Measurements from ENCODE around the gene ACP2.

ACP2 gene

DNA sequence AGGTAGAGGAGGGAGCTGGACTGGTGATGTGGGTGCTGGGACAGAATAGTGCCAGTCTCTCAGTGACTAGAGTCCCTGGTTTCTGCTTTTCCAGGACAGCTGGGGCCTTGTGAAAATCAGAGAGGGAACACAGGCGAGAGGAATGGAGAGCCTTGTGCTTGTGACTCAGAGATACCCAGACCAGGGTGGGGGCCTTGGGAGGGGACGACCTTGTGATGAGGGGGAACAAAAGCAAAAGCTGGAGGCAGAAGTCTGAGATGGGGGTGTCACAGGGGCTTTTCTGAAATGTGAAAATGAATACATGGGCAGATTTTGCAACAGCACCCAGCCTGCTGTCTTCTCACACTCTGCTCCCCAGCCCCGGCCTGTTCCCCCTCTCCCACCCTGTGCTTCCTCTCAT is 5.8 kb upstream of the ACP2 start:
- Histone ChIP-seq H3K4me1 (ENCODE audit: control insufficient read depth, insufficient read depth, low read length) (peaks cover 21% of the 10 kb centered on the region), H3K36me3 (ENCODE audit: control insufficient read depth, insufficient read depth, low read length) (no peaks in the 10 kb centered on the region), H3K27ac (ENCODE audit: low read depth, low read length) (no peak overlapping the region), H3K9me3 (ENCODE audit: control insufficient read depth, insufficient read depth, low read length) (no peaks in the 10 kb centered on the region), H3K27me3 (ENCODE audit: control insufficient read depth, insufficient read depth, low read length) (no peaks in the 10 kb centered on the region), H3K9ac (ENCODE audit: low read depth, low read length) (no peak overlapping the region), H3K4me3 (ENCODE audit: low read depth, low read length) (no peak overlapping the region)

DNA sequence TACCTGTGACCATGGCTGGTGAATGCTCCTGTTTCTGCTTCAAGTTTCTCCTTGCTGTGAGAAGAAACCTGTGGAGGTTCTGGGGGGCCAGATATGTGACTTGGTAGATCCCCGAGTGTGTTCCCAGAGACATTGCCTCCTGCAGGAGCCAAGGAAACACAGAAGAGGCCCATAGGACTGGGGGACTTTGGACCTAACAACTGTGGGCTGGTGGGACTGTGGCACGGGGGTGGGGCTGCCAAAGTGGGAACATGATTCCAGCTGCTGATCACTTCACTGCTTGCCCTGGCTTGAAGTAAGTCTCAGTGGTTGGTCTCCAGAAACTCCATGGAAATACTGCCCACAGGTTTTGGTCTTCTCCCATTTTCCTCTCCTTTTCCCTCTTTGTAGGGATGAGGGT is 5.0 kb upstream of the ACP2 start:
- Histone ChIP-seq H3K4me3 (ENCODE audit: low read depth, low read length) (no peak overlapping the region), H3K27ac (ENCODE audit: low read depth, low read length) (no peak overlapping the region), H3K9ac (ENCODE audit: low read depth, low read length) (no peak overlapping the region), H3K9me3 (ENCODE audit: control insufficient read depth, insufficient read depth, low read length) (no peaks in the 10 kb centered on the region), H3K27me3 (ENCODE audit: control insufficient read depth, insufficient read depth, low read length) (no peaks in the 10 kb centered on the region), H3K4me1 (ENCODE audit: control insufficient read depth, insufficient read depth, low read length) (peaks cover 19% of the 10 kb centered on the region), H3K36me3 (ENCODE audit: control insufficient read depth, insufficient read depth, low read length) (no peaks in the 10 kb centered on the region)

DNA sequence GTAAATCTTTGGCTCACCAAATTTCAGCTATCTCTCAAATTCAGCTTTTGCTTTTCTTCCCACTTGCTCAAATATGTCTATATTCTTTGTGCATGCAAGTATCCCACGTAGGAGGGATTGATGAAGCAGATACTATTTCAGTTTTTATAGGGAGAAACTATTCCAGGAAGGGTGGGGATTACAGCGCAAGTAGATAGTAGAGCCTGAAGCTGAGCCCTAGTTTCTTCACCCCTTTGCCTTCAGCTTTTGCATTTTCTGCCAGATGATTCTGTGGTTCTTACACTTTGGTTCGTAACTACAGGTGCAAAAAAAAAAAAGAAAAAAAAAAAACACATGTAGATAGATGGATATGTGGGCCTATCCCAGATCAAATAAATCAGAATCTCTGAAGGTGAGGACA is 3.1 kb upstream of the ACP2 start:
- Histone ChIP-seq H3K36me3 (ENCODE audit: control insufficient read depth, insufficient read depth, low read length) (peaks cover 5% of the 10 kb centered on the region), H3K9ac (ENCODE audit: low read depth, low read length) (no peak overlapping the region), H3K27ac (ENCODE audit: low read depth, low read length) (no peak overlapping the region), H3K9me3 (ENCODE audit: control insufficient read depth, insufficient read depth, low read length) (no peaks in the 10 kb centered on the region), H3K27me3 (ENCODE audit: control insufficient read depth, insufficient read depth, low read length) (no peaks in the 10 kb centered on the region), H3K4me1 (ENCODE audit: control insufficient read depth, insufficient read depth, low read length) (0 out of 2 replicates have a peak, but pooled peaks cover 3% of the 10 kb centered on the region), H3K4me3 (ENCODE audit: low read depth, low read length) (no peak overlapping the region)

DNA sequence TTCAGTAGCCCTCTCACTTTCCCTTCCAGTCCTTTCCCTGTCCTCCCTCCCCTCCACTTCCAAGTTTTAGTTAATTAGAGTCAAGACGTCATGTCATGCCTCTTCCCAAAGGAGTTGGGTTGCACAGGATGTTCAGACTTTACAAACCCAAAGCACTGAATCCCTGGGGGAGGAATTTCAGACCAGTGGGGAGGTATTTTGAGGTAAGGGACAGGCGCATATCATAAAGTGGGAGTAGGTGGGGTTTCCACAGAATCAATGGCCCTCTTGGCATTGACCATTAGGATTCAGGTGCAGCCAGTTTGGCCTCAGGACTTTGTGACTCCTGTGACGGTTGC is 733 bp upstream of the ACP2 start:
- Histone ChIP-seq H3K36me3 (ENCODE audit: control insufficient read depth, insufficient read depth, low read length) (peaks cover 23% of the 10 kb centered on the region), H3K9me3 (ENCODE audit: control insufficient read depth, insufficient read depth, low read length) (no peaks in the 10 kb centered on the region), H3K9ac (ENCODE audit: low read depth, low read length) (peak overlapping the region; percentile 87), H3K4me1 (ENCODE audit: control insufficient read depth, insufficient read depth, low read length) (0 out of 2 replicates have a peak, but pooled peaks cover 3% of the 10 kb centered on the region), H3K27ac (ENCODE audit: low read depth, low read length) (no peak overlapping the region), H3K27me3 (ENCODE audit: control insufficient read depth, insufficient read depth, low read length) (no peaks in the 10 kb centered on the region), H3K4me3 (ENCODE audit: low read depth, low read length) (peak overlapping the region; percentile 83)

DNA sequence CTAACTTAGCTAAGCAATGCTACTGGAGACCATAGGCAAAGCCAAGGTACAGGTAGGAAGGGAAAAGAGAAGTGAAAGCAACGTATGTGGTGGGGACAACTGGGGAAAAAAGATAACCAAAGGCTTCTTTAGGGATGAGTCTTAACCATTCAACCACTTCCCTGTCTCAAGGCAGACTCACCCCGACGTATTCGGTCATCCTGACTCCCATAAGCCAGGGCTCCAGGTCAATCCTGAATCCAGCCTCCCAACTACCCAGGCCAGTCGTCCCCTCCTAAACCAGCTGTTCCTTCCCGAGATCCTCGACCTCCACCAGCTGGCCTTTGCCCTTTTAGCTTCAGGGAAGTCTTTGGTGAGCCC is 330 bp downstream of the ACP2 start:
- peak overlapping the region; percentile 87 for H3K9ac ChIP-seq (ENCODE audit: low read depth, low read length)
- peaks cover 29% of the 10 kb centered on the region for H3K36me3 ChIP-seq (ENCODE audit: control insufficient read depth, insufficient read depth, low read length)
- no peaks in the 10 kb centered on the region for H3K9me3 ChIP-seq (ENCODE audit: control insufficient read depth, insufficient read depth, low read length)
- peak overlapping the region; percentile 85 for H3K27ac ChIP-seq (ENCODE audit: low read depth, low read length)
- 0 out of 2 replicates have a peak, but pooled peaks cover 3% of the 10 kb centered on the region for H3K4me1 ChIP-seq (ENCODE audit: control insufficient read depth, insufficient read depth, low read length)
- H3K4me3 ChIP-seq (ENCODE audit: low read depth, low read length): peak overlapping the region; percentile 83
- no peaks in the 10 kb centered on the region for H3K27me3 ChIP-seq (ENCODE audit: control insufficient read depth, insufficient read depth, low read length)

DNA sequence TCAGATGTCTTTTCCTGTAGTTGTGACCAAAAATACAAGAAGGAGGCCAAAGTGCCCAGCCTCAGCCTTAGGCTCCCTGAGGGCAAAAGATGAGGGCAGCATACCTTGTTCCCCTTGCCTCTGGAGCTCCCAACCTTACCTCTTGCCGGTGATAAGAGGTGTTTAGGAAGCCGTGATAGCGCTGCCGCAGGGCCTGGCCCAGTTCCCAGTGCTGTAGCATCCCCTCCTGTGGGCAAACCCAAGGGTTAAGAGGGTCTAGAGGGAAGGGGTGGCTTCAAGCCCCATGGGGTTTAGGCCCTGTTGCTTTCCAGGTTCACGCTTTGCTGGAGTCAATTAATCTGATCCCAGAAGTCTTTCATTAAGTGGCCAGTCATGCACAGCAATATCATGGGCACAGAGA is 1.1 kb downstream of the ACP2 start:
- H3K36me3 ChIP-seq (ENCODE audit: control insufficient read depth, insufficient read depth, low read length): peaks cover 33% of the 10 kb centered on the region
- 0 out of 2 replicates have a peak, but pooled peaks cover 3% of the 10 kb centered on the region for H3K4me1 ChIP-seq (ENCODE audit: control insufficient read depth, insufficient read depth, low read length)
- H3K9ac ChIP-seq (ENCODE audit: low read depth, low read length): no peak overlapping the region
- no peaks in the 10 kb centered on the region for H3K9me3 ChIP-seq (ENCODE audit: control insufficient read depth, insufficient read depth, low read length)
- peak overlapping the region; percentile 83; the same call in 1 of the 2 replicates for H3K4me3 ChIP-seq (ENCODE audit: low read depth, low read length)
- H3K27me3 ChIP-seq (ENCODE audit: control insufficient read depth, insufficient read depth, low read length): no peaks in the 10 kb centered on the region
- no peak overlapping the region for H3K27ac ChIP-seq (ENCODE audit: low read depth, low read length)

DNA sequence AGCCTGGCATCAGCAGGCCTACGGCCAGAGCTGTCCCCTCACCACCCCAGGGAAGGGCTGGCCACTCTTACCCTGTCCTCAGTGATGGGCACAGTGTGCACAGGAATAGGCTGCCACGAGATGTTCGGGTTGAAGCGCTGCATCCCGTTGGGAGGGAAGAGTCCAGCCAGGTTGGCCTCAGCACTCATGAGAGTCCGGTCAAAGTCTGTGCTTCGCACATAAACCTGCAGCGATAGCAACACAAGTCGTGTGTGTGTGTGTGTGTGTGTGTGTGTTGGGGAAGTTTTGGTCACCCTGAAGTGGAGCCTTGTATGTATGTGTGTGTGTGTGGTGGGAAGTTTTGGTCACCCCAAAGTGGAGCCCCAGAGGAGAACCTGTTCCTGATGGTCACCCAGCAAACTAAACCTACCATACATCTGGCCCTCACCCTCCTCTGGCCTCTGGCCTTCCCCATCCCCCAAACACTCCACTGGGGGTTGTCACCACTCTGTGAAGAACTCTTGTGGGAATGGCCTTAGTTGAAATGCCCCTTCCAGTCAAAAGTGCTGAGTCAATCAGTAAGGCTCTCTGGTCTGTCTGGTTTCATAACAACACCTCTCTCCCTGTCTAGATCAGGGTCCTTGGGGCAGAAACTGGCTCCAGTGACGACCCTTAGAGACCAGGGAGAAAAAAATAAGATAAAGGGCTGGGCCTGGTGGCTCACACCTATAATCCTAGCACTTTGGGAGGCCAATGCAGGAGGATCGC is 2.8 kb downstream of the ACP2 start:
- Histone ChIP-seq H3K4me1 (ENCODE audit: control insufficient read depth, insufficient read depth, low read length) (0 out of 2 replicates have a peak, but pooled peaks cover 3% of the 10 kb centered on the region), H3K9me3 (ENCODE audit: control insufficient read depth, insufficient read depth, low read length) (no peaks in the 10 kb centered on the region), H3K4me3 (ENCODE audit: low read depth, low read length) (no peak overlapping the region), H3K9ac (ENCODE audit: low read depth, low read length) (no peak overlapping the region), H3K27ac (ENCODE audit: low read depth, low read length) (no peak overlapping the region), H3K27me3 (ENCODE audit: control insufficient read depth, insufficient read depth, low read length) (no peaks in the 10 kb centered on the region), H3K36me3 (ENCODE audit: control insufficient read depth, insufficient read depth, low read length) (peaks cover 48% of the 10 kb centered on the region)

DNA sequence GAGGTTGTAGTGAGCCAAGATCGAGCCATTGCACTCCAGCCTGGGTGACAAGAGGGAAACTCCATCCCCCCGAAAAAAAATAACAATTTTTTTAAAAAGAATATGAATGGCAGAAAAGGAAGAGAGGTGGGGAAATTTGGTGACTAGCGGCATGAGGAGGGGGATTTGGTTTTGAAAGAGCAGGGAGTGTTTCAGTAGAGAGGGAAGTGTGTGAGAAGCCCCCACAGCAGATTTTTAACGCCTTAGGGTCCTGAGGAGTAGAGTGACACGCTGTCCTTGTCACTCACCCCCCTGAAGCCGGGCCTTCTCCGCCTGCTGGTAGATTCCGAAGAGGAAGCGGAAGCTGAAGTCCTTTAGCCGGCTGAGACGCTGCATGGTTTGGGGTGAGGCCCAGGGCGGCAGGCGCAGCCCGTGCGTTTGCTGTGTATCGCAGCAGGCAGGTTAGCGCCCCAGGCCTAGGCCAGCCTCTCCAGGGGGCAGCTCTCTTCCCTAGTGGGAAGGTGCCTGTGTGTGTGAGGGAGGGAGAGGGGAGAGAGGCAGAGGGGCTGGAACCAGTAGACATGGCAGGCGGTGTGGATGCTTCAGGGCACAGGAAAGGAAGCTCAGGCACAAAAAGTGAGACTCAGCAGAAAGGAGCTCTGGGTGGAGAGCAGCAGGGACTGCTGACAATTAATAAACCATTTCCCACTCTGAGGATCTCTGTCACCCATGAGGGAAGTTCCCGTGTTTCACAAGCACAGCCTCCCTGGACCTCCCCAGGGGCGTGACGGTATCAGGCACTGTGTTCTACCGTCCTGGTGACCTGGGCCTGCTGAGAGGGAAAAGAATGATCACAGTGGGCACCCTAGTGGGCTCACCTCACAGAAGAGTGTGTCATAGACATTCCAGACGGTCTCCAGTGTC is 3.9 kb downstream of the ACP2 start:
- H3K27me3 ChIP-seq (ENCODE audit: control insufficient read depth, insufficient read depth, low read length): no peaks in the 10 kb centered on the region
- H3K4me1 ChIP-seq (ENCODE audit: control insufficient read depth, insufficient read depth, low read length): 0 out of 2 replicates have a peak, but pooled peaks cover 3% of the 10 kb centered on the region
- H3K36me3 ChIP-seq (ENCODE audit: control insufficient read depth, insufficient read depth, low read length): peaks cover 56% of the 10 kb centered on the region
- H3K27ac ChIP-seq (ENCODE audit: low read depth, low read length): no peak overlapping the region
- H3K4me3 ChIP-seq (ENCODE audit: low read depth, low read length): no peak overlapping the region
- H3K9me3 ChIP-seq (ENCODE audit: control insufficient read depth, insufficient read depth, low read length): no peaks in the 10 kb centered on the region
- no peak overlapping the region for H3K9ac ChIP-seq (ENCODE audit: low read depth, low read length)

DNA sequence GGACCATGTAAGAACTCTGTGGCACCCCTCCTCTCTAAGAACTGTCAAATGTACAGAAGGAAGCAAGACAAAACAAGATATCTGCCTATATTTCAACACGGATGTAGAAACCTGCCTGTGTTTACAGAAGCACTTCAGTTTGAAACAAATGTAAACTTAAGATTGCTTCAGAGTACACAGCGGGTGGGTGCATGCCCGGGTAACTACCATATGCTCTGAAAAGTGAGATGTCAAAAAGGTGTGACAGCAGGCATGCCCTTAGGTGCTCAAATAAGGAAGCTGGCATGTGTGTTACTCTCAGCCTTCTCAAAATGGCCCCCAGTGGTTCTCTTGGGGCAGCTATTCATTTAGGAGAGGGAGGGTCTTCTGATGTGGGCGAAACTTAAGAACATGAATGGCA is 5.2 kb downstream of the ACP2 start:
- no peak overlapping the region for H3K4me3 ChIP-seq (ENCODE audit: low read depth, low read length)
- H3K27ac ChIP-seq (ENCODE audit: low read depth, low read length): no peak overlapping the region
- H3K4me1 ChIP-seq (ENCODE audit: control insufficient read depth, insufficient read depth, low read length): no peaks in the 10 kb centered on the region
- no peaks in the 10 kb centered on the region for H3K9me3 ChIP-seq (ENCODE audit: control insufficient read depth, insufficient read depth, low read length)
- H3K9ac ChIP-seq (ENCODE audit: low read depth, low read length): no peak overlapping the region
- no peaks in the 10 kb centered on the region for H3K27me3 ChIP-seq (ENCODE audit: control insufficient read depth, insufficient read depth, low read length)
- peaks cover 68% of the 10 kb centered on the region for H3K36me3 ChIP-seq (ENCODE audit: control insufficient read depth, insufficient read depth, low read length)

DNA sequence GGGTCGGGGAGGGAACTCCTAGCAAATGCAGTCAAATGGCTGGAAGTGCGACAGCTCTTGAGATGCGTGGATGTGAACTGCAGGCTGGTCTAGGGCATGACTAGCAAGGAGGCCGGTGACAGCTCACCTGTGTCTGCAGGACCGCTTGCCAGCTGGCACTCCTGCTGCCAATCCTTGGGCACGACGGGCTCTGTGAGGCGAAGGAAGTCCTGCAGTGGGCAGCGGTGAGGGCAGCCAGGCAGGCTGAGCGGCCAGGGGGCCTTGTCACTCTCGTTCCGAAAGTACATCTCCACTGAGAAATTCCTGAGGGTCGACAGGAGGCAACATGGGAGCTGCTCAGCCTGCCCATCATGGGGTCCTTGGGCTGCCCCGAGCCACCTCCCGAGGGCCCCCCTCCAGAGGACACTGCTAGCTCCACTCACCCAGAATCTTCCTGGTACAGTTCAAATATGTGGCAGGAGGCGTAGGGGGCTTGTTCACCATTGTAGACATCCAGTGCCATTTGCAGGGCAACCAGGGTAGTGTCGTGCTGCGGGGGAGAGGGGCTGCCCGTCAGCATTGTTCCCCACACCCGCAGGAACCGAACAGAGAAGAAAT is 5.9 kb downstream of the ACP2 start:
- Histone ChIP-seq H3K4me3 (ENCODE audit: low read depth, low read length) (no peak overlapping the region), H3K27me3 (ENCODE audit: control insufficient read depth, insufficient read depth, low read length) (no peaks in the 10 kb centered on the region), H3K9me3 (ENCODE audit: control insufficient read depth, insufficient read depth, low read length) (no peaks in the 10 kb centered on the region), H3K9ac (ENCODE audit: low read depth, low read length) (no peak overlapping the region), H3K27ac (ENCODE audit: low read depth, low read length) (no peak overlapping the region), H3K36me3 (ENCODE audit: control insufficient read depth, insufficient read depth, low read length) (peaks cover 74% of the 10 kb centered on the region), H3K4me1 (ENCODE audit: control insufficient read depth, insufficient read depth, low read length) (no peaks in the 10 kb centered on the region)

DNA sequence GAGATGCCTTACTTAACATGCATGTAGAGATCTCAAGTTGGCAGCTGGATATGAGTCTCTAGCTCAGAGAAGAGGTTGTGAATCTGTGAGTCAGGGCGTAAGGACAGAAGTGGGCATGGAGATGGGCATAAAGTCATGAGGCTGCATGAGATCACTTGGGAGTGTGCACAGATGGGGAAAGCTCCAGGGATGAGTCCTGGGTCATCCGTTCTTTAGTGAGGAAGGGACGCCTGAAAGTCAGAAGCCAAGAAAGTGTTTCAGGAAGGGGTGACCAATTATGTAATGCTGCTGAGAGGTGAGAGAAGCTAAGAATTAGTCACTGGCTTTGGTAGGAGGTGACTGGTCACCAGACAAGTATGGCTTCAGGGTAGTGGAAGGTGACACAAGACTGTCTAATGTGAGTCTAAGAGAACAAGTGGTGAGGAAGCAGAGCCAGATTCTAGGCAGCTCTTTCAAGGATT is 6.7 kb downstream of the ACP2 start:
- Histone ChIP-seq H3K9ac (ENCODE audit: low read depth, low read length) (no peak overlapping the region), H3K9me3 (ENCODE audit: control insufficient read depth, insufficient read depth, low read length) (no peaks in the 10 kb centered on the region), H3K27me3 (ENCODE audit: control insufficient read depth, insufficient read depth, low read length) (no peaks in the 10 kb centered on the region), H3K27ac (ENCODE audit: low read depth, low read length) (no peak overlapping the region), H3K36me3 (ENCODE audit: control insufficient read depth, insufficient read depth, low read length) (peaks cover 75% of the 10 kb centered on the region), H3K4me3 (ENCODE audit: low read depth, low read length) (no peak overlapping the region), H3K4me1 (ENCODE audit: control insufficient read depth, insufficient read depth, low read length) (no peaks in the 10 kb centered on the region)
